HG03342 (cell line): ENCODE data around the gene KLF11.

Source experiments
- ATAC-seq: cut with Tn5 transposase; IDR thresholded peaks from one replicate; pipeline ENCODE4 v1.9.1; 2021; ENCODE audit warnings: mild to moderate bottlenecking, moderate library complexity; ENCODE audit not compliant: unreplicated experiment

The KLF11 gene

GRCh38 chr2:10043256-10043905 lies at the start of gene KLF11:
KLF11 (plus strand) TSS chr2:10043550; CDS start chr2:10043717, 167 bp downstream.
- peak; percentile 74 for ATAC-seq

GRCh38 chr2:9994462-9994861 lies 48.9 kb upstream of the KLF11 start:
- ATAC-seq = no peak

DNA sequence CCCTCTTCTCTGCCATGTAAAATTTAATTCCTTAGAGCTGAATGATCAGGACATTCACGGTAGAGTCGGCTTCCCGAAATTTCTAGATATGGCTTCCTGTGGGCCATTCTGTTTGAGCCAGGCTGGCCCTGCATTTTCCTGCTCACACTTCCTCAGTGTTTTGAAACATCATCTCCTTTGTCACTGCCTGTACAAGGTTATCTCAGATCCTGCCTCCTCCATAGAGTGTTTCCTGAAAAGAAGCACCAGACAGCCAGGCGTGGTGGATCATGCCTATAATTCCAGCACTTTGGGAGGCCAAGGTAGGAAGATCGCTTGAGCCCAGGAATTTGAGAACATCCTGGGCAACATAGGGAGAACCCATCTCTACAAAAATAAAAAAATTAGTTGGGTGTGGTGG lies 48.3 kb upstream of the KLF11 start:
- ATAC-seq = no peak

DNA sequence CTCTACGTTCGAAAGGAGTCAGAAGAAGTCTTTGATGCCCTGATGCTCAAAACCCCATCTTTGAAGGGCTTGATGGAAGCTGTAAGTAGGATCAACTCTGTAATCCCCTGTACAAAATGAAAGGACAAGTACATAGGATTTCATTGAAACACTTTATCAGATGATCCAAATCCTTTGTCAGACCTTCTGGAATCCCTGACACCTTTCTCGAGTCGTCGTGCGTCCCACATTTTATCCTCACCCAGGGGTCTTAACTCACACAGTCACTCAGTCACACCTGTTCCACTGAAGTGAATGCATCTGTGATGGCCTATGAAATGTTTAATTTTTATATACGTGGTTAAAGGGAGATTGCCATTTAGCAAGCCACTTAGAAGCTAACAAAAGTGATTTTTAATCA lies 47.0 kb upstream of the KLF11 start:
- ATAC-seq = no peak

DNA sequence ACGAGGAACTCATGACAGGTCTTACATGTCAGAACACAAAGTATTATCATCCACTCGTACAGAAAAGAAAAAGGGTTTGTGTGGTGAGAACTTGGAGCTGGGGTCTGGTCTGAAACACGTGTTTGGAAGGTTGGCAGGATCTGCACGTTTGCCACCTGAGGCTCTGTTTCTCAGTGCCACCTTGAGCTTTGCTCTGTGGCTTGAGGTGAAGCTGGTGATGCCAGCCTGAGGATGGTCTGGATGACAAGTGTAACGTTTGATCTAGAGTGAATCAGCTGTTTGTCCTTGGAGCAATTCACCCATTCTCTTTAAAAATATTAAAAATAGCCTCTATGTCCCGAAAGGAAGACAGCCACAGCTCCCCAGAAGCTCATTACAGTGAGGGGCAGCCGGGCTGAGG lies 45.4 kb upstream of the KLF11 start:
- ATAC-seq = no peak

DNA sequence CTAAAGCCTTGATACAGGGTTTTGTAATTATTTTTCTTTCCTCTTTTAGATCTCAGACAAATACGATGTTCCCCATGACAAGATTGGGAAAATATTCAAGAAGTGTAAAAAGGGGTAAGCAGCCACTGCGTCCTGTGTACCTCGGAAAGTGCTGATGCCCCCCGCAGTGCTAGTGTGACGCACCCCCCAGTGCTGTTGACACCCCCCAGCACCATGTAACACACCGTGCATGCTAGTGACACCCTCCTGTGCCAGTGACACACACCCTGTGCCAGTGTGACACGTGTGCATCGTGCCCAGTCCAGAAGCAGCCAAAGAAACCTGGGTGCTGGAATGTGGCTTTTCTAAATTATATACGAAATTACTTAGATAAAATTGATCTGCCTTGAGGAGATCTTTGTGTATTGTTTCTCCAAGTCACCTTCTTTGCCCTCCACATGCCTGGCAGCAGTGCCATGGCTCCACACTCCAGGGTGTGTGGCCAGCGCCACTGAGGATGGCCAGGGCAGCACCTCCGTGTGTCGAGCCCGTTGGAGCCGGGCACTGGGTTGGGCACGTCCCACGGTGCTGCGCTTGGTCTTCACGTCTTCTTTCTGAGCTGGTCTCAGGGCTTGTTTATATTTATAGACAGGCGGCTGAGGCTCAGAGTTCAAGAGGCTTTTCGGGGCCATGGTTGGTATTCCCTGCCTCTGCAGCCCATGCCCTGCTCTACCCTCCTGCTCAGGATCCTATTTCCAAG lies 44.3 kb upstream of the KLF11 start:
- no peak for ATAC-seq

DNA sequence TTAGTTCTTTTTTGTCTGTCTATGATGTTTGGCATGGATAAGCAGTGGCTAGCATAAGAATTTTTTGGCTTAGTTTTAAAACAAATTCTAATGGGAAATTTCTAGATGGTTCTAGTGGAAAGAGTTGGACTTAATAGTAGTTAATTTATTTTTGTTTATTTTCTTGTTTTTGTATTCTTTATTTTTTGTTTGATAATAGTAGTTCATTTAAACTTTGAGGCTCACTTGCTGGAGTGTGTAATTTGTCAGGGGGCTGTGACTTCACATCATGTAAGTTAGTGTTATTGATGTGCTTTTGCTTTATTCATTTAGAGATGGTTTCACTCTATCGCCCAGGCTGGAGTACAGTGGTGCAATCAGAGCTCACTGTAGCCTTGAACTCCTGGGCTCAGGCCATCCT lies 43.7 kb upstream of the KLF11 start:
- ATAC-seq = no peak

DNA sequence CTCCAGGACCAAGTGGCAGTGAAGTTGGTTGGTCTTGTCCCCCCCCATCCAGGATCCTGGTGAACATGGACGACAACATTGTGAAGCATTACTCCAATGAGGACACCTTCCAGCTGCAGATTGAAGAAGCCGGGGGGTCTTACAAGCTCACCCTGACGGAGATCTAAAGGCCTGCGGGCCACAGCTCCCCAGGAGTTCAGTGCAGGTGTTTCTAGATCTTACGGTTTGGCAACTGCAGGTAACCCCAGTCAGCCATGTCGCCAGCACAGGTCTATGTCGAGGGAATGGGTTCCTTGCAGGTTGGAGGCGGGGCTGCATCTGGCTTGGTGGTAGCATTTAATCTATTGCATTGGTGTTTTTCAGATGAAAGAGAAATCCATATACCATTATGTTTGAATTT lies 42.8 kb upstream of the KLF11 start:
- ATAC-seq = no peak

DNA sequence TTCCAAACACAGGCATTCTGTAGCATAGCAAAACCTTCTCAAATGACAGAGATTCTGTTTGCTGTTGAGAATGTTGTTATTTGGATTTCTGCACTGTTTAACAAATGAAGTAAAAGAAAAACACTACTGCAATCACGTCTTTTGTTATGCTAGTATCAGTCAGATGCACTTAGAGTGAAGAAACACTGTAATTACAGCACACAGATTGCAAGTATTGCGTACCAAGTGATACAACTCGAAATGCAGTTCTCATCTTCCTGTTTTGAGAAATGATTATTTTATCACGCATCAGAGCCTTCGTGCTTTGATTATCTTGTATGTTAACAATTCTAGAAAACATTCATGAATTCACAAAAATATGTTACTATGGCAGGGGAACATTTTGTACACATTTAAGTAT lies 41.8 kb upstream of the KLF11 start:
- no peak for ATAC-seq

- no peak for ATAC-seq
These were observed 41.2 kb upstream of the KLF11 start for GRCh38 chr2:10002109-10002508.

DNA sequence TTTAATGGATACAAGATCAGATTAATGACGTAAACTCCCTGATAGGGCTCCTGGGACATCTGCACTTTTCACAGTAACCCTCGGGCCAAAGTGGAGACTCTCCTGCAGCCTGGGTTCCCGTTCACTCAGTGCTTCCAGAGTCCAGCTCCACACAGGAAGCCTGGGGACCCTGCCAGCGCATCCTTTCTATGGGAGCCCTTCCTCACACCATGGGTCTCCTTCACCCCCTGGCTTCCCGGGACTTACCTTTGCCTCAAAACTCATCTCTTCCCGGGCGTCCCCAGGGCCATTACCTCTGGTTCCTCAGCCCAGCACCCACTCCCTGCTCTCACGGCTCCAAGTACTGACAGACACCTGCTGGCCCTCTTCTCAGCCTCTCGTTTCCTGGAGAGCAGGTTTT lies 40.7 kb upstream of the KLF11 start:
- ATAC-seq = no peak

DNA sequence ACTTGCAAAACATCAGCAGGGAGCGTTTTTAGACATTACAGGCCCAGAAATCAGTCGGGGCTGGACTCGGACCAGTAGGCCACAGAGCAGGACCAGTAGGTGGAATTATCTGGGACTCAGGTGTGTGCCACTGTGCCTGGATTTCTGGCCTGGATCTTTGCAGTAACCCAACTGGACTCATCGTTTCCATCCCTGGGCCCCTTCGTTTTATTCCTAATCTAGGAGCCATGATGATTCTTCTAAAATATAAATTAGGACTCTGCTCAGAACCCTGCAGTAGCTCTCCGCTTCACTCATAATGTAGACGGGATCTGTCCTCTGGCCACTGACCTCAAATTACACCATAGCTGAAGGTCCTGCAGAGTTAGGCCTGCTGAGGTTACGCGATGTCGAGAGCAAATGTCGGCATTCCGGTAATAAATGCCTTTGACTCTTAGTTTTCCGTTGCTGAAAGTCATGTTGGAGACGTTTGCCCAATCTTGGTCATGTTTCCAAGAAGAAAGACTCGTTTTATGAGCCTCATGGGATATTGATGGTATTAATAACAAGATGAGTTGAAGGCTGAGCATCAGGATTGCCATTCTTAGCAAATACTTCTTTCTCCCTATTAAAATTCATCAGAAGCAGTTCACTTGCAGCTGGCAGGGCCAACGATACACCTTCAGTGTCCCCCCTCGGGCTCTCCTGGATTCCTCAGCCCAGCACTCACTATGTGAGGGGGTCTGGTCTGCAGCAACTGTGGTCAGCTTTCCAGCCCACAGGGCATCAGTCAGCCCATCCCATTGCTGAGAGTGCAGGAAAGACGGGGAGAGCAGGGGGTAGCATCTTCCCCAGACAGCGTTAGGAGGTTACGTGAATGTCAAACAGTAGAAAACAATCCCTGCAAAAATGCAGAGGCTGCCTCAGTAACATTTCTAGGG lies 39.9 kb upstream of the KLF11 start:
- ATAC-seq = no peak

DNA sequence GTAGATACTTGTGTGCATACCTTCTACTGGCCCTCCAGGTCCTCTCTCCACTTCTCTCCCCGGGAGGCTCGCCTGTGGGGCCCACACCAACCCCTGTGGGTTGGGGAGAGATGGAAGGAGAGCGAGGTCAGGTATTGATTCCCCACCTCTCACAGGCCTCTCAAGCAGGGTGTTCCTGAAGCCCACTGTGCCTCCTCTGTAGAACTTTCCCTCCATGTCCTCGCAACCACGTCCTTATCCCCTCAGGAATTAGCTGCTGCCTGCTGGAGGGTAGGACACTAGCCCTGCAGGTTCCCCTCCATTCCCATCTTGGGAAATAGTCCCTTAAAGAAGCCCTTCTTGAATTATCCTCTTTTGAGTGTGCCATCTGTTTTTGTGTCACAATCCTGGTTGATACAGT lies 38.9 kb upstream of the KLF11 start:
- no peak for ATAC-seq

GRCh38 chr2:10004836-10005235 lies 38.5 kb upstream of the KLF11 start:
- no peak for ATAC-seq

GRCh38 chr2:10005461-10006235 lies 37.7 kb upstream of the KLF11 start:
- ATAC-seq = no peak

- no peak for ATAC-seq
These were observed 36.9 kb upstream of the KLF11 start for GRCh38 chr2:10006236-10007161.

- no peak for ATAC-seq
These were observed 35.9 kb upstream of the KLF11 start for GRCh38 chr2:10007435-10007834.

DNA sequence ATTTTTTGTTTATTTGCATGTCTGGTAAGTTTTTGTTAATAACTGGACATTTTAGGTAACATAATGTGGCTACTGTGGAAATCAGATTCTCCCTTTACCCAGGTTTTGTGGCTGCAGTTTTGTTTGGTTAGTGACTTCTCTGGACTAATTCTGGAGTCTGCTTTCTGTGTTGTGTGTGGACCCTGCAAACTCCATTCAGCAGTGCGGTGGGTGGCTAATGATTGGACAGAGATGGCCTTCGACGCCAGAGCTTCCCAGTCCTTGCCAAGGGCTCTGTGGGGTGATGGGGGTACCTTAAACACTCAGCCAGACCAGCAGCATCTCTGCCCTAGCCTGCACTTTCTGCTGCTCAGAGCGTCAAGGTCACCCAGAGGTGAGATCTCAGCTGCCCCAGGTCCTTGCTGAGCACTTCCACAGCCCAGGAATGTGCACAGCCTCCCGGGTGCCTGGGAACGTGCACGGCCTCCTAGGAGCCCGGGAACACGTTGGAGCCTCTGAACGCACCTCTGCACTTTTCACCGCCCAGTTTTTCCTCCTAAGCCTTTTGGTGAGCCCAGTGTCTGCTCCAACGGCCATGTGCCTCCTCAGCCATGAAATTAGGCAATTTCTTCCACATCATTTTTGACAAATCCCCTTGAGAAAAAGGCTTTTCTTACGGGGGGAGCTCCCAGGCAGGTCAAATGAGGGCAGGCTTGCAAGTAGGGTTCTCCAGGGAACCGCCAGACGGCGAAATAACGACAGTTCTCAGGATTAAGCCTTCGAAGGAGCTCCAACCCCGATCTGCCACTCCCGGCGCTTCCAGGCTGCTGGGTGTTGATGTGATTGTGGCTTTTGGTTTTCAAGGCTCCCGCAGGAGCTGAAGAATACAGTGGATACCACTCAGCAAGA lies 35.2 kb upstream of the KLF11 start:
- no peak for ATAC-seq

DNA sequence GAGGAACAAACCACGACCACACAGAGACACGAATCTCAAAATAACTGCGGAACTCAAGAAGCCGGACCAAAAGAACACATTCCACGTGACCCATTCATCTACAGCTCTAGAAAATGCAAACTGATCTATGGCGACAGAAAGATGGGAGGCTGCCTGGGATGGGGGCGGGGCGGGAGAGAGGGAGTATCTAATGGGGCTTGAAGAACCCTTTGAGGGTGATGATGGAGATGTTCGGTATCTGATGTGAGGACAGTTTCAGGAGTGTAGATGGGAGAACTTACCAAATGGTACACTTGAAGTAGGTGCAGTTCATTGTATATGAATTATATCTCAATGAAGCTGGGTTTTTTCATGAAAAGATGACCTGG lies 34.6 kb upstream of the KLF11 start:
- no peak for ATAC-seq
